ENCODE data around the gene ATG2A. TPM values are rescaled to one million over a fixed set of nuclear protein-coding genes. Genes with fewer than 3 reads are reported as not detected.

Gene ATG2A
- total RNA-seq, 1 donor from 2014 or later, result 21.4 TPM

DNA sequence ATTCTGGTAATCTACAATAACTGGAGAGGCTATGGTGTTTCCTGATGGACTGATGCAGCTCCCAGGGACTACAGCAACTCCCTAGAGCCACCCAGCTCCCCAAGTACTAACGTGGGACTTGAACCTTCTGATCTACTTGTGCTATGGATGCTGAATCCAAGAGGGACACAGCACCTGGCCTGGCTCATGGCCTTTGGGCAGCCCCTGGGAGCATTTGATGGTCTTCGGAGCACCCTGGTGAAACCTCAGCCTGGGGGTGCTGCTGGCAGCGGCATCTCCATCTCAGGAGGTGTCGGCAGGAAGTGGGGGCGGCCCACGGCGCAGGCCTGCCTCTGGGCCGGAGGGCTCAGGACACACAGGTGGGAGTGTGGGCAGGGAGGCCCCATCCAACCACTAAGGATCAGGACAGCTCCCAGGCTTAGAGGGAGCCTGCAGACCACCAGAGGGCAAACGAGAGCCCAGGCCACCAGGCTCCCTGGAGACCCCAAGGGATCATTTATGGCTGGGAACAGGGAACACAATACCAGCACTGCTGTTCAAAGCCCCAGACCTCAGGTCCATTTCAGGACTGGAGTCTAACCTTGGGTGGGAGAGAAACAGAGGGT, 47.3 kb downstream of the ATG2A start:
- DNase-seq (ENCODE audit: low read depth), result no peak
- H3K27ac ChIP-seq (ENCODE audit: low read depth, low read length), result peak overlapping the region; percentile 87
- TF ChIP-seq EZH2 (IDR thresholded peaks at IDR 0.05; ENCODE audit: insufficient read depth, low read length), result no peak
- TF ChIP-seq, protein P1, sequence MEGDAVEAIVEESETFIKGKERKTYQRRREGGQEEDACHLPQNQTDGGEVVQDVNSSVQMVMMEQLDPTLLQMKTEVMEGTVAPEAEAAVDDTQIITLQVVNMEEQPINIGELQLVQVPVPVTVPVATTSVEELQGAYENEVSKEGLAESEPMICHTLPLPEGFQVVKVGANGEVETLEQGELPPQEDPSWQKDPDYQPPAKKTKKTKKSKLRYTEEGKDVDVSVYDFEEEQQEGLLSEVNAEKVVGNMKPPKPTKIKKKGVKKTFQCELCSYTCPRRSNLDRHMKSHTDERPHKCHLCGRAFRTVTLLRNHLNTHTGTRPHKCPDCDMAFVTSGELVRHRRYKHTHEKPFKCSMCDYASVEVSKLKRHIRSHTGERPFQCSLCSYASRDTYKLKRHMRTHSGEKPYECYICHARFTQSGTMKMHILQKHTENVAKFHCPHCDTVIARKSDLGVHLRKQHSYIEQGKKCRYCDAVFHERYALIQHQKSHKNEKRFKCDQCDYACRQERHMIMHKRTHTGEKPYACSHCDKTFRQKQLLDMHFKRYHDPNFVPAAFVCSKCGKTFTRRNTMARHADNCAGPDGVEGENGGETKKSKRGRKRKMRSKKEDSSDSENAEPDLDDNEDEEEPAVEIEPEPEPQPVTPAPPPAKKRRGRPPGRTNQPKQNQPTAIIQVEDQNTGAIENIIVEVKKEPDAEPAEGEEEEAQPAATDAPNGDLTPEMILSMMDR (IDR thresholded peaks at IDR 0.05; ENCODE audit: insufficient read depth, low read depth, low read length), result peak; percentile 6
- no peaks in the 10 kb centered on the region for H3K27me3 ChIP-seq (ENCODE audit: insufficient read depth, low read length)
- H4K20me1 ChIP-seq (ENCODE audit: insufficient read depth, low read length), result peaks cover 83% of the 10 kb centered on the region
- no peaks in the 10 kb centered on the region for H3K9me3 ChIP-seq (ENCODE audit: insufficient read depth, low read depth, low read length)
- H3K79me2 ChIP-seq (ENCODE audit: insufficient read depth, low read length), result peaks cover 83% of the 10 kb centered on the region
- peaks cover 15% of the 10 kb centered on the region for H3K36me3 ChIP-seq (ENCODE audit: insufficient read depth, low read length)
- Mint-ChIP-seq H3K27me3 (ENCODE audit: low read depth, unreplicated experiment) (no peaks in the 10 kb centered on the region), H3K4me1 (ENCODE audit: low read depth, unreplicated experiment) (peaks cover 50% of the 10 kb centered on the region), H3K9me3 (ENCODE audit: unreplicated experiment) (peaks cover 2% of the 10 kb centered on the region), H3K36me3 (ENCODE audit: low read depth, unreplicated experiment) (peaks cover 15% of the 10 kb centered on the region), H3K4me3 (ENCODE audit: unreplicated experiment) (peak overlapping the region; percentile 34), H3K27ac (ENCODE audit: unreplicated experiment) (peak overlapping the region; percentile 47)
- H3K4me1 ChIP-seq (ENCODE audit: insufficient read depth, low read length), result peaks cover 64% of the 10 kb centered on the region
- H2AFZ ChIP-seq (ENCODE audit: low read depth, low read length), result no peak overlapping the region
- no peak overlapping the region for H3K4me3 ChIP-seq (ENCODE audit: insufficient read depth, low read depth, low read length)
- H3K9ac ChIP-seq (ENCODE audit: low read length), result peak overlapping the region; percentile 65
- FAIRE-seq, result no peak
- peak overlapping the region; percentile 79 for H3K4me2 ChIP-seq (ENCODE audit: low read length)

DNA sequence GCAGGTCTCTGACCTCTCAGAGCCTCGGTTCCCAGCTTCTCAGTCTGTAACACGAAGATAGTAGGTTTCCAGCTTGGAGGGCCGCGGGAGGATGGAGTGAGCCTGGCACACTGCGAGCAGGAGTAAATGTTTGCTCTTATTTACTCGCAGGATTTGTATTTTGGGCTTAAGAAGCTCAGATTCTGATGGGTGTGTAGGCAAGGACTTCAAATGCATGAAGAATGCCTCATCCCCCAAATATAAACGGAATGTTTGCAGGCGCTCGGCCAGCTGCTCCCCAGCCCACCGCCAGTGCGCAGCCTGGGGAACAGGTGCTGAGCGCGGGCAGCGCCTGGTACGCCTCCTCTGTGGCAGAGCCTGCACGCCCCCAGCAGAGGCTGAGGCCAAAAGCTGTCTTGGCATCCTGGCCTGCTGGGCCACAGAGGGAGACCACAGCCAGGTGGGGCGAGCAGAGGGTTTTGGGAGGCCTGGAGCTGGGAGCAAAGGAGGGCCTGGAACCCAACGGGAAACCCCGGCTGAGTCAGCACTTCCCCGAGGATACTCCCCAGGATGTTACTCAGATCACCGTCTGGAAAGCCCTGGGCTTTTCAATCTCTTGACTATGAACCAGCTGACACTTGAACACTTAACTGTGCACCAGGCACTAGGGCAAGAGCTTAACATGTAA, 48.0 kb downstream of the ATG2A start:
- Mint-ChIP-seq H3K9me3 (ENCODE audit: unreplicated experiment) (peaks cover 2% of the 10 kb centered on the region), H3K36me3 (ENCODE audit: low read depth, unreplicated experiment) (peaks cover 10% of the 10 kb centered on the region), H3K4me1 (ENCODE audit: low read depth, unreplicated experiment) (peaks cover 49% of the 10 kb centered on the region), H3K4me3 (ENCODE audit: unreplicated experiment) (peak overlapping the region; percentile 76), H3K27ac (ENCODE audit: unreplicated experiment) (peak overlapping the region; percentile 91), H3K27me3 (ENCODE audit: low read depth, unreplicated experiment) (no peaks in the 10 kb centered on the region)
- Histone ChIP-seq H3K4me2 (ENCODE audit: low read length) (peak overlapping the region; percentile 79), H3K4me1 (ENCODE audit: insufficient read depth, low read length) (peaks cover 65% of the 10 kb centered on the region), H3K9me3 (ENCODE audit: insufficient read depth, low read depth, low read length) (no peaks in the 10 kb centered on the region), H3K79me2 (ENCODE audit: insufficient read depth, low read length) (peaks cover 84% of the 10 kb centered on the region), H3K36me3 (ENCODE audit: insufficient read depth, low read length) (peaks cover 15% of the 10 kb centered on the region), H3K9ac (ENCODE audit: low read length) (peak overlapping the region; percentile 65), H3K27me3 (ENCODE audit: insufficient read depth, low read length) (no peaks in the 10 kb centered on the region), H4K20me1 (ENCODE audit: insufficient read depth, low read length) (peaks cover 80% of the 10 kb centered on the region), H3K27ac (ENCODE audit: low read depth, low read length) (peak overlapping the region; percentile 87), H3K4me3 (ENCODE audit: insufficient read depth, low read depth, low read length) (peak overlapping the region; percentile 9), H2AFZ (ENCODE audit: low read depth, low read length) (no peak overlapping the region)
- FAIRE-seq (no peak), DNase-seq (ENCODE audit: low read depth) (peak; percentile 93)
- no peak for TF ChIP-seq EZH2 (IDR thresholded peaks at IDR 0.05; ENCODE audit: insufficient read depth, low read length)
- TF ChIP-seq, protein P1 (IDR thresholded peaks at IDR 0.05; ENCODE audit: insufficient read depth, low read depth, low read length), result no peak

Measured in astrocyte (in vitro differentiated cells and primary cell).